AG20443 (cell line): Measurements from ENCODE around the gene TSPEAR.
"Not testable (repeated sequence)": the region's sequence is repeated elsewhere in the genome, so short reads cannot be mapped to it uniquely, and the experiment has no call there.

Experiments used
- DNase-seq: peaks from one replicate; pipeline ENCODE4 v3.0.0; 2012; ENCODE audit warnings: low spot score, mixed read lengths

Gene TSPEAR

GRCh38 chr21:44568667-44569556 lies 142.5 kb downstream of the TSPEAR start:
- DNase-seq = no peak

- DNase-seq = no peak
Measured at GRCh38 chr21:44568261-44568660, 143.1 kb downstream of the TSPEAR start.

DNA sequence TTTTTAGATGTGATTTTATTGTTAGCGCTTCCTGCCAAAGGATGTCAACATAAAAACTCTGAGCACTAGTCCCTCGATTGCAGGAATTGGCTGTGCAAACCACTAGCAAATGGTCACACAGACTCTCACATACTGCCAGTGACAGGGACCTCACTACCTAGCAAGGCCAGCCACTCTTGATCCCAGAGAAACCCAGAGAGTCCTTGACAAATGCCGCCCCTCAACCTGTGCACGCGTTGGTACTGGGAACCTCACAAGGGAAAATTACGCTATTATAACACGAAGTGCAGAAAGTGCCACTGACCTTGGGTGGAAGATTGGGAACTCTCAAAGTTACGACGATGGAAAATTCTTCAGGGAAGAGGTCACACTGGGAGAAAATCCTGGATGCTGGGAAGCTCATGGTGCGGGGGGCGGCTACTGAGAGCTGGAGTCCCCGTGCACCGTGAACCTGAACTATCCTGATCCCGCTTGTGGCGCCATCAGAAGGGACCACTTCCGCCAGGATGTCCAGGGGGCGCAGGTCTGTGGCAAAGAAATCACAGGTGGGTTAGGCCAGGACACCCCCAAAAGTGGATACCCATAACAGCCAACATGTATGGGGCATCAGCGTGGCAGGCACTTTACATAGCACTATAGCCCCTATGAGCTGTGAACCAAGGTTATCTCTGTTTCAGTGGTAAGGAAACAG lies 143.7 kb downstream of the TSPEAR start:
- DNase-seq = no peak

DNA sequence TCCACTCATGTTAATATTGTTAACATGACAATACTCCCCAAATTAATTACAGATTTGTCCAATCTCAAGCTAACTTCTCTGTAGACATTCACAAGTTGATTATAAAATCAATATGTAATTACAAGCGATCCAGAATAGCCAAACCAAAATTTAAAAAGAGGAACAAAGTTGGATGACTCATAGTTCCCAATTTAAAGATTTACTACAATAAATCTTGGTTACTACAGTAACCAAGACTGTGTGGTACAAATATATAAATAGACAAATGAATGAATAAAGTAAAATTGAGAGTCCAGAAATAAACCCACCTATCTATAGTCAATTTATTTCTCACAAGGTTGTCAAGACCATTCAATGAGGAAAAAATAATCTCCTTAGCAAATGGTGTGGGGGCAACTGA lies 145.0 kb downstream of the TSPEAR start:
- DNase-seq = no peak

GRCh38 chr21:44564886-44565598 lies 146.3 kb downstream of the TSPEAR start:
- no peak for DNase-seq

DNA sequence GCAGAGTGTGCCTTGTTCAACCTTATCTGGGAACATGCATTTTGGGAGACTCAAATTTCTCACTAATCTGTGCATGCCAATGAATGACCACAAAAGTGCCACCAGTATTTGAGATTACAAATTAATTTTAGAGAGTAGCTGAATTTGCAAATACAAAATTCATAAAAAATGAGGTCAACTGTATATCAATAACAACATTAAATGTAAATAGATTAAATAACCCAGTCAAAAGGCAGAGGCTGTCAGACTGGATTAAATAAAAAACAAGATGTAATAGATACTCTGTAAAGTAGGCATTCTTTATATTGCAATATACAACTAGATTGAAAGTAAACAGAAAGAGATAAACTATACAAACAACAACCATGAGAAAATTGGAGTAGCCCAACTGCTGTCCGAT lies 147.3 kb downstream of the TSPEAR start:
- DNase-seq = no peak

DNA sequence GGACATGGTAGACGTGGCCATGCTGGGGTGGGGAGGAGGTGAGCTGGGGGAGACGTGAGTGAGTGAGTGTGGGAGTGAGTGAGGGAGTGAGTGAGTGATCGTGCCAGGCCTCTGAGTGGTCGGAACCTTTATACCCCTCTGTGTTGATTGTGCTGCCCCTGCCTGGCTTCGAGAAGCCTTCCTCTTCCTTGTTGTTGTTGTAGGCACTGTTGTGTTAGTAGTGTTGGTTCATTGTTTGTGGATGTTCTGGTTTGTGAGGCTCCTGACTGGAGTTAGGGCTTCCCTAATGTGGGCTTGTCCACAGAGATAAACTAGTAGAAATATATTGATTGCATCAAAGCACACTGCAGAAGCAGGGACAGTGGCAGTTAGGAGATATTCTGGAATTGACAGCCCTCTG lies 152.7 kb downstream of the TSPEAR start, which contains the start of gene KRTAP10-3:
KRTAP10-3 (minus strand) TSS at position 101 of the 400 bp plus-strand sequence; CDS start at position 21, 80 bp downstream.
- no peak for DNase-seq

DNA sequence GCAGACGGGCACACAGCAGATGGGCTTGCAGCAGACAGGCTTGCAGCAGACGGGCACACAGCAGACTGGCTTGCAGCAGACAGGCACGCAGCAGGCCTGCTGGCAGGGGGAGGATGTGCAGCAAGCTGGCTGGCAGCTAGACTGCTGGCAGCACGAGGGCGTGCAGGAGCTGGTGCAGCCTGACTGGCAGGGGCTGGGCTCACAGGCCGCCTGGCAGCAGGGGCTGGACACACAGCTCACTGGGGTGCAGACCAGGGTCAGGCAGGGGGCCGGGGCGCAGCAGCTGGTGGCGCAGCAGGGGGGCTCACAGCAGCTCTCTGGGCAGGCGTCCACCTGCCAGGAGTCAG lies 153.1 kb downstream of the TSPEAR start:
- not testable (repeated sequence) for DNase-seq

DNA sequence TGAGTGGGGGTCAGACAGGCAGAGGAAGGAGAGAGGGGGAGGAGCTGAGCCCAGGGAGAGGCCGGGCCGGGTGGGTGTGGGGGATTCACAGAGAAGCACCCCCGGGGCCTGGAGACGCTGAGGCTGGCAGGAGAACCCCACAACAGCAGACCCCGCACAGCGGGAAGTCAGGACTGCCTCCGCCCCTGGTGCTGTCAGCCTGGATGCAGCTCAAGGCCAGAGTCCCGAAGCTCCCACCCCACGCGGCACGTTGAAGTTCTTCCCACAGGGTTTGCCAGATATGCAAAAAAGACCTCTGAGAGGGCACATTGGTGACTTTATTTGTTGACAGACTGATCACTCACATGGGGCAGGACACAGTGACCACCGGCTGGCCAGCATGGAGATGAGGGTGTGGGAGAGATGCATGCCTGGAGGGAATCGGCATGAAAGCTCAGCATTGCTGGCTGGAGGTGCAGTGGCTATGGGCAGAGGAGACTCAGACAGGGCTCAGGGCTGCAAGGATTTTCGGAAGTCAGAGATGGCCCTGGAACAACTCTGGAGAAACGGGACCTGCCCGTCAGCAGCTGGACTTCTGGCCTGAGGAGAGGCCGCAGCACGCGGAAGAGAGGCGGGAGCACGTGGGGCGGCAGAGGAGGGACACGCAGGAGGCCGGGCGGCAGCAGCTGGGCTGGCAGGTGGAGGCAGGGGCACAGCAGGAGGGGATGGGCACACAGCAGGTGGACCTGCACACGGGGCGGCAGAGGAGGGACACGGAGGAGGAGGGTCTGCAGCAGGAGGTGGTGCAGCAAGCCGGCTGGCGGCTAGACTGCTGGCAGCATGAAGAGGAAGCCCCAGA lies 153.7 kb downstream of the TSPEAR start:
- no peak for DNase-seq

DNA sequence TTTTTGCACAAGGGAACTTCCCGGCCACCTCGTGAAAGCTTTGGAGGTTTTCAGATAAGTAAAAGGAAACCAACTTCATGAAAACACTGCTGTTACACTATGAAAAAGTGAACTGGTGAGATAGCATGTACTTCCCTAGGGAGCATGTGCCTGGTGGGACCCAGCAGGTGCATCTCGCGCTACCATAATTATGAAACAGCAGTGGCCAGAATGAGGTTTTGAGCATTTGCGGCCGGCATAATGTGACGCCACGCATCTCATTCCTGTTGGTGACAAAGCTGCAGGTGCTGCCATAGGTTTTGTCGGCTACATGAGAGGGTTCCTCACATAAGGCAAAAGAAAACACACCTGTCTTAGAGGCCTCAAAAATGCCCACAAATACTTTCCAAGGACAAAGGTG lies 154.5 kb downstream of the TSPEAR start:
- no peak for DNase-seq

- DNase-seq = no peak
Measured at GRCh38 chr21:44555200-44555875, 156.0 kb downstream of the TSPEAR start.

DNA sequence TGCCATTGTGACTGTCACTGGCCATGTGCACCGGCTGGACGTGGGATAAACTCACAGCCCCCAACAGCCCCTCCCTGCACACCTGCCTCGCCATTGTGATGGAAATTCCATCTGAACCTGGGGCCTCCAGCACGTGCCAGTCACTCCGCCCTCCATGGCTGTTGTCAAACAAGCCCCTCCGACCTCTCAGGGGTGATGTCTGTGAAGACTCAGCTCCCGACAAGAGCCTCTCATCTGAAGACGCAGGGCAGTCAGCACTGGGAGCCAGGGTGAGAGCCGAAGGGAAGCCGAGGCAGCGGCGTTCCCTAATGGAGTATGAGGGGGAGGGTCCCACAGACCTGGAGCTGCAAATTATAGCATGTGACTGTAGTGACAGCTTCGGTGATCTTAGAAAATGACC lies 158.7 kb downstream of the TSPEAR start:
- DNase-seq = no peak

DNA sequence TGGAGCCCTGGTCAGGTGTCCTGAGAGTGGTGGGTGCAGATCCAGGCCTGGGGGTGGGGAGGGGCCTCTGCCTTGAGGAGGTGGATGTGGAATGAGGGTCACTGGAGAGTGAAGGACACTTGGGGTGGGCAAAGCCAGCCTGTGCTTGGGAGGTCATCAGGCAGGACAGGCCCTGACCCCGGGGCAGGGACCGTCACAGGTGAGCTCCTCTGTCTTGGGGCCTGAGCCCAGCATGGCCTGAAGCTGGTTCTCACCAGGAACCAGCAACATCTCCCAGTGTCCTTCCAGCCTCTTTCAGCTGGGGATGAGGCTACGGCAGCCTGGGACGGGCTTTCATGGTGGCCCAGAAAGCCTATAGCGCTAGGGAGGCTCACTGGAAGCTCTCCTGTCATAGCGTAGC lies 159.2 kb downstream of the TSPEAR start:
- DNase-seq = no peak

- DNase-seq = no peak
Measured at GRCh38 chr21:44551340-44551961, 159.9 kb downstream of the TSPEAR start, which contains the start of gene KRTAP10-2. KRTAP10-2 (minus strand) TSS chr21:44551505; CDS start chr21:44551458, 47 bp downstream.

DNA sequence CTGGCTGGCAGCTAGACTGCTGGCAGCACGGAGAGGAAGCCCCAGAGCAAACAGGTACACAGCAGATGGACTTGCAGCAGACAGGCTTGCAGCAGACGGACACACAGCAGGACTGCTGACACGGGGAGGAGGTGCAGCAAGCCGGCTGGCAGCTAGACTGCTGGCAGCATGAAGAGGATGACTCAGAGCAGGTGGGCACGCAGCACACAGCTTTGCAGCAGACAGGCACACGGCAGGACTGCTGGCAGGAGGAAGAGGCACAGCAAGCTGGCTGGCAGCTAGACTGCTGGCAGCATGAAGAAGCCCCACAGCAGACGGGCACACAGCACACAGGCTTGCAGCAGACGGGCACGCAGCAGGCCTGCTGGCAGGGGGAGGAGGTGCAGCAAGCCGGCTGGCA lies 160.6 kb downstream of the TSPEAR start:
- no peak for DNase-seq

DNA sequence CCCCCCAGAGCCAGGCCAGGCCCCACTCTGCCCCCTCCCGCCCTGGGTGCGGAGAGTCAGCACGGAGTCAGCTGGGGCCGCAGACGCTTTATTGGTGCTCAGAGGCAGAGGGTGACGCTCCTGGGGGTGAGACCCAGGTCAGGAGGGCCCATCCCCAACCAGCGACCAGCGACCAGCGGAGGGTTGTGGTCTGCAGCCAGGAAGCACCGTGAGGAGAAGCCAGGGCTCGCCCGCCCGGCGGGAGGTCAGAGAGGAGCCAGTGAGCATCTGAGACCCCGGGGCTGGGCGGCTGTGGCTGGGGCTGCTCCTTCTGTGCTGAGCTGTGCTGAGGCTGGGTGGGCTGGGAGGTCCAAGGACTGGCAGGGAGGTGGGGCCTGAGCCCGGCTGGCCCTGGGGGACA lies 161.1 kb downstream of the TSPEAR start:
- not testable (repeated sequence) for DNase-seq

DNA sequence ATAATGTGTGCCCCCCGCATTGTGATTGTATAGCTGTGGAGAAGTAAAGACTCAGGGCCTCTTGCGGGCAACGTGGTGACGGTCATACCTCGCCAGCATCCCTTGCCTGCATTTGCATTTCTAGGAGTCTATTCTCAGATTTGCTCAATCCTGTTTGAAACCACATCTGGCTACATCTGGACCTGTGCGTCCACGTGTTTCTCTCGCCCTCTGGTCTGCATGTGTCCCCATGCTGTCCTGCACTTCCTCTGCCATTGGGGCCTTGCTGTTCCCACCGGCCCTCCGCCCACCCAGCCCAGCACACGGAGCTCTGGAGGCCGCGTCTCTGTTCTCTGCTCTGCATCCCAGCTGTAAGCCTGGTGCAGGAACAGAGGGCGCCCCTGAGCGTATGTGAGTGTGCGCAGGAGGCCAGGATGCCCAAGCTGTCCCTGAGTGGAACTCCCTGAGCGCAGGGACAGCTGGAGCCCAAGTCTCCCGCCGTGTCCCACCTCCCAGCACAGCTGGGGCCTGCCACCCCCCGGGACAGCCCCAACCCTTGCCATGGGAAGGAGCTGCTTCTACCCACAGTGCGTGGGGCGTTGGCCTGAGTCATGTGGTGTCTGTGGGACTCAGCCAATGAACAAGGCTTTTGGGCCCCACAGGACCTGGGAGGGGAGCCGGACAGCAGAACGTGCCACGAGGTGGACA lies 161.7 kb downstream of the TSPEAR start:
- no peak for DNase-seq

DNA sequence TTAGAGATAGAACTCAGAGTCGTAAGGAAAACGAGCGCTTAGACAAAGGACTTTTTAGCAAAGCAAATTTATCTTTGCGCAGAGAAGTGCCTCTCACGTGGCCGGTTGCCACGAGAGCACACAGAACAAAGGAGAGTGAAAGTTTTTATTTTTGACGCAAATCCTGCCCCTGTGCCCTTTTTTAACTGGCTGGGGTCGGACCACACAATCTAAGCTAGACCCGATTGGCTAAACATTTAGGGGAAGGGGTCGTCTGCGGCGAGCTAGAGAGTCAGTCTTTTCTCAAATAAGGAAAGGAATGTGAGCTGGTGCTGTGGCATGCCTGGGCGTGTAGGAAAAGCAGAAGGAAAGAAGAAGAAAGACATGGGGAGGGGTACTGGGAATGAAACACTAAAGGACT lies 162.4 kb downstream of the TSPEAR start:
- DNase-seq = no peak

- no peak for DNase-seq
Measured at GRCh38 chr21:44548381-44548780, 163.0 kb downstream of the TSPEAR start.
